ENCODE measurements around the gene KMO.

DNA sequence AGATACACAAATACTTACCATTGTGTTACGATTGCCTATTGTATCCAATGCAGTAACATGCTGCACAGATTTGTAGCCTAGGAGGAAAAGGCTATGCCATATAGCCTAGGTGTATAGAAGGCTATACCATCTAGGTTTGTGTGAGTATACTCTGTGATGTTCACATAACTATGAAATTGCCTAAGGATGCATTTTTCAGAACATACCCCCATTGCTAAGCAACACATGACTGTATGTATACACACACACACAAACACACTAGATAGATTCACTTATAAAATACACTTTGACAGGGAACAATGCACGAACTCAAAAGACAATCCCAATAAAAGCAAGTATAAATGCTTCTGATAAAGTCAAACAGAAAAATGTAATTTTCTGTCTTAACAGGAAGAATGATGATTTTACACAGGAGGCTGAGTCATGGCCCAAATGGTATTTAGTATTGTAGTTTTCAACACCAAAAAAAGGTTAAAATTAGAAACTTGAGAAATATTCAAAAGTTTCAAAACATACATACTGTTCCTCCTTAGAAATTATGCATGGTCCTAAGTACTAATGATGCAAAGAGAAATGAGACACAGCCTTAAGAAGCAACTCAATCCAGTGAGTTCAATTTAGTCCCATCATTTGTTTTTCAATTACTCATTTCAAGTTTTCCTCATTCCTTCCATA, 24.9 kb upstream of the KMO start:
- TF ChIP-seq, protein P1, sequence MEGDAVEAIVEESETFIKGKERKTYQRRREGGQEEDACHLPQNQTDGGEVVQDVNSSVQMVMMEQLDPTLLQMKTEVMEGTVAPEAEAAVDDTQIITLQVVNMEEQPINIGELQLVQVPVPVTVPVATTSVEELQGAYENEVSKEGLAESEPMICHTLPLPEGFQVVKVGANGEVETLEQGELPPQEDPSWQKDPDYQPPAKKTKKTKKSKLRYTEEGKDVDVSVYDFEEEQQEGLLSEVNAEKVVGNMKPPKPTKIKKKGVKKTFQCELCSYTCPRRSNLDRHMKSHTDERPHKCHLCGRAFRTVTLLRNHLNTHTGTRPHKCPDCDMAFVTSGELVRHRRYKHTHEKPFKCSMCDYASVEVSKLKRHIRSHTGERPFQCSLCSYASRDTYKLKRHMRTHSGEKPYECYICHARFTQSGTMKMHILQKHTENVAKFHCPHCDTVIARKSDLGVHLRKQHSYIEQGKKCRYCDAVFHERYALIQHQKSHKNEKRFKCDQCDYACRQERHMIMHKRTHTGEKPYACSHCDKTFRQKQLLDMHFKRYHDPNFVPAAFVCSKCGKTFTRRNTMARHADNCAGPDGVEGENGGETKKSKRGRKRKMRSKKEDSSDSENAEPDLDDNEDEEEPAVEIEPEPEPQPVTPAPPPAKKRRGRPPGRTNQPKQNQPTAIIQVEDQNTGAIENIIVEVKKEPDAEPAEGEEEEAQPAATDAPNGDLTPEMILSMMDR (conservative IDR thresholded peaks at IDR 0.05; ENCODE audit: low read depth, low read length), result no peak
- TF ChIP-seq EZH2 (IDR thresholded peaks at IDR 0.05; ENCODE audit: low read length, unreplicated experiment), result no peak
